Activated T-cell treated with anti-CD3 and anti-CD28 coated beads for 24 hours (primary cell): ENCODE results near the gene STRA8.
"Not testable (repeated sequence)": the region's sequence is repeated elsewhere in the genome, so short reads cannot be mapped to it uniquely, and the experiment has no call there.

Experiments used
- DNase-seq: peaks from one replicate; pipeline ENCODE4 v3.0.0-alpha.2; 2020; ENCODE audit warnings: low read depth

The STRA8 gene

GRCh38 chr7:135204876-135205275, 28.8 kb upstream of the STRA8 start:
- no peak for DNase-seq

GRCh38 chr7:135205850-135206249, 27.8 kb upstream of the STRA8 start:
- no peak for DNase-seq

- no peak for DNase-seq
These were observed 26.7 kb upstream of the STRA8 start for GRCh38 chr7:135206941-135207391.

GRCh38 chr7:135207406-135208101, 26.1 kb upstream of the STRA8 start:
- no peak for DNase-seq

GRCh38 chr7:135208102-135208793, 25.4 kb upstream of the STRA8 start:
- no peak for DNase-seq

DNA sequence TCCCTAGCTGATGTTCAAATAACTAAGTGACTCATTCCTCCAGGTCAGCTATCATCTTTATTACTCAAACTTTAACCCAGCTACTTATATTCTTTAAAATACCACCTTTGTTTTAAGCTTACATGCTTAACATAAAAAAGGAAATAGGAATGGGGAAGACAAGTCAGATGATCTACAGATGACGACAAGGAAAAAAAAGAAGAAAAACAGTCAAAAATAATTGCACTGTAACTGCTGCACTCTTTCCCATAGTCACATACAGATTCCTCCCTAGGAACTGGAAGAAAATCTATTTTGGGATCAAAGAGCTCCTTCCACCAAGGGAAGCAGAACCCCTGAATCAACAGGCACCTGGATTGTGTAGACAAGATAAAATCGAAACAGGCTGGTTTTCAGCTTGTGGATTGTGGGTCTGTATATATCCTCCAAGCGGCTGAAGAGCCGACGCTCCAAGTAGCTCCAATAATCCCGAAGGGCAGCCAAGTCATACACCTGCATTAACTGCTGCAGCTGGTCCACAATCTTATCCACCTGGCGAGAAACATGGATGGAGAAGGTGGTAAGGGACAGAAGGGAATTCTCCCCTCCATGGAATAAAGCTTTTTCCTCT, 24.3 kb upstream of the STRA8 start:
- no peak for DNase-seq

GRCh38 chr7:135210888-135211178, 22.8 kb upstream of the STRA8 start:
- peak; percentile 15 for DNase-seq

DNA sequence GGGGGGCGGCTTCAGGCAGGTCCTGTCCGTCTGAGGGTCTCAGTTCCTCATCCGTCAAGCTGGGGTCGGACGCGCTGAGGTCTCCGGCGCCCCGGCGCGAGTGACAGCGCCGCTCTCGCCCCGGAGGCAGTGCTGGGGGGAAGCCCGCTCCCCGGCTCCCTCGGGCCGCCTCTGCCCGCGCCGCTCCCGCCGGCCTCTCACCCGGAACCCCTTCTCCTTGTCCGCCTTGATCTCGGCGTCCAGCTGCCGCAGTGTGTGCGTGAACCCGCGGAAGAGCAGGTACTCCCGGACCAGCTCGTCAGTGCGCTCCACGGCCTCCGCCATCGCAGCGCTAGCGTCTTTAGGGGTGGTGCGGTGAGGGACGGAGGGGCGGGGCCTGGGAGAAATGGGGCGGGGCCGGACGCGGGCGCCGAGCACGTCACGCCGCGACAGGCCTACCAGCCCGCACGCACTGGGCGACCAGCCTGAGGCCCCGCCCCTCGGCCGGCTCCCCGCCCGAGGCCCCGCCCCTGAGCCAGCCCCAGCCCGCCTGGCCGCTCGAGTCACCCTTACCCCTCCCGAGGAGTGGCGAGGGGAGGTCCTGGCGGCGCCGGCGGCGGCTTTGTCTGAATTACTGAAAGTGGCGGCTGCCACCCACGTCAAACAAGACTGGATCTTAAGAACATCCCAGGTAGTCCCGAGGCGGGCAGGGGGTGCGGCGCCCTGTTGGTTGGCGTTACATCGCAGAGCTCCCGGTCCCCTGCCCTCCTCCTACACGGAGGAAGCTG, 22.3 kb upstream of the STRA8 start, which contains the start of gene WDR91:
WDR91 (minus strand) TSS at position 348 of the 767 bp plus-strand sequence; CDS start at position 324, 24 bp downstream.
- DNase-seq = peak; percentile 97

DNA sequence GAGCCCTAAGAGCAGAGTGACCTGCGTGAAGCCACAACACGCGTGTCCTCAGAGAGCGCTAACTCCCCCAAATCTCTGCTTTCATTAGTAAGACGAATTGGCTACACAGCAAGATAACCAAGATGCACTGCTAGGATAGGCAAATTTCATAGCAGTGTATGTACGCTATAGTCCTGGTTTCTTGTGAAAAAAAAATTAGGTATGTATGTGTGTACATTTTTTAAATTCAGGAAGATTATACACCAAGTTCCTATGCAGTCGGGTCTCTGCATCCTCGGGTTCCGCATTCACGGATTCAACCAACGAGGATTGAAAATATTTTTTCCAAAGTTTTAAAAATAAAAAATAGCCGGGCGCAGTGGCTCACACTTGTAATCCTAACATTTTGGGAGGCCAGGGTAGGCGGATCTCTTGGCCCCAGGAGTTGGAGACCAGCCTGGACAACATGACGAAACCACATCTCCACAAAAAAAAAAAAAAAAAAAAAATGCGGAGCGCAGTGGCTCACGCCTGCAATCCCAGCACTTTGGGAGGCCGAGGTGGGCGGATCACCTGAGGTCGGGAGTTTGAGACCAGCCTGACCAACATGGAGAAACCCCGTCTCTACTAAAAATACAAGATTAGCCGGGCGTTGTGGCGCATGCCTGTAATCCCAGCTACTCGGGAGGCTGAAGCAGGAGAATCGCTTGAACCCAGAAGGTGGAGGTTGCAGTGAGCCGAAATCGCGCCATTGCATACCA, 21.5 kb upstream of the STRA8 start:
- DNase-seq = not testable (repeated sequence)

DNA sequence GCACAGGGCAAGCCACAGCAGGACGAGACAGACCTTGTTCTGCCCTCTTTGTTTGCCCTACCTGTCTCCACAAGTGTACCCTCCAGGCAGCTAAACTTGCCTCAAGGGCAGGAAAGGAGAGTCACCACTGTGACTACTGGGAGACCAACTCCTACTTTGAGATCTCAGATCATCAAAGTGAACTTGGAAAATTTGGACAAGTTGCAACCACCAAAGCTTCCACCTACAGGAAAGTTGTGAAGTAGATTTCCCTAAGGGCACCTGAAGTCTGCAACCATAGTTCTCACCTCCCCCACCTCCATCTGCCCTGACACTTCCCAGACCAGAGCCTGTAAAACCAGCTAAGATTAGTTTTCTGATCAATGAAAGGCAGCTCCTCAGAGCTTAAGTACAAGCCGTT, 19.8 kb upstream of the STRA8 start:
- no peak for DNase-seq

DNA sequence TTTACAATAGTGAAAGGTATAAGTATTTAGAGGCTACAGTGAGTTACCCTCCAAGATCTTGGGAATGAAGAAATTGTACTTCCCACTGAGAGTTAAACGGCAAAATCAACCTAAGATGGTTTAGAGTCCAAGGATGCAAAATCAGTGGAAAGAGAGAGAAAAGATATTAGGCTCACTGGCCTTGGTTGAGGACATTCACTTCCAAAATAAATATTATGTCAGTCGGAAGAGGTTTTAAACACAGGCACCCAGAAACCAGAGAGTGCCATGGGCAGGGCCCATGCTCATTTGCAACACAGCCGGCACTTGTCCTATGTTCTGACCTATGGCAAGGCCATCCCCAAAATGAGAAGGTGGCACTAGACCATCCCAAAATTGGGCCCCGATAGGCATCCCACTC, 18.5 kb upstream of the STRA8 start:
- DNase-seq = no peak

GRCh38 chr7:135215698-135216097, 17.9 kb upstream of the STRA8 start:
- DNase-seq = no peak

DNA sequence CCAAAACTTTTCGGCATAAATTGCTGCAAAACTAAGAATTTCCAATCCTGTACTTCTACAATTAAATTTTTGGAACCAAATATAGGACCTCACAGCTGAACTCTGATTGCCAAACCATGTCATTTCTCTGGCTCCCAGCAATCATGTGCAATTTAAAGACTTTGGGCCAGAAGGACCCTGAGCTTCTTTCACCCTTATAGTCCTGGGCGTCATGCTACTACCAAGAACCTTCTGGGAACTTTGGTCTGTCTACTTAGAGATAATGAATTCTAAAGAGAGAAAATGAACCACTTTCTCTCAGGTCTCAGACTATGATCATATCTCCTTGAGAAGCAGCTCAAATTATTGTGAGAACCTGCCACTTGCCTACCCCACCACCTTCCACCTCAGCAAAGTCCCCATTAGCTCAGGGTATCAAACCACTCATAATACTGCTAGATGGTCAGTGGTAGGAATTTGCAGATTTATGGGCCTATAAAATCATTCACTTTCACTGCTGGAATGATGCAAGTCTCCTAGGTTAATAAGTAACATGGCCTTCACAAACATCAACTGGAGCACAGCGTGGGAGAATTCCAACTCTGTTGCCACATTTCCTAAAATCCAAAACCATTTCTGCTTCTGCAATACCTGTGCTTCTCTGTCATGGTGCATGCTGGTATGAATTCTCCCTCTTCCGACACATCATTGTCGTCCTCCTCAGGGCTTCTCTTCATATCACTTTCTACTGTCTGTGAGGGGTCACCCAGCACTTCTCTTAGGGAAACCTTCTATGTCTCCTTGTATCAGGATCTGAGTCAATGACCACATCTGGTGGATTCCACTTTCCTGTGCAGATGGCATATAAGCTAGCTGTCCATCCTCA, 15.8 kb upstream of the STRA8 start:
- DNase-seq = no peak

DNA sequence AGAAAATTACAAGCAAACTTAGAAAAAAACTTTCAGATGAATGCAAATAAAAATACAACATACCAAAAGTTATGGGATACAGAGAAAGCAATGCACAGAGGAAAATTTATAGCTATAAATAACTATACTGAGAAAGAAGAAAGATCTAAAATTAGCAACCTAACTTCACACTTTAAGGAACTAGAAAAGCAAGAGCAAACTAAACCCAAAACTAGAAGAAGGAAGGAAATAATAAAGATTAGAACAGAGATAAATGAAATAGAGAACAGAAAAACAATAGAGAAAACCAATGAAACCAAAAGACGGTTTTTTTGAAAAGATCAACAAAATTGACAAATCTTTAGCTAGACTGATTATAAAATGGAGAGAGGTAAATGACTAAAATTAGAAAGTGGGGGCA, 9.6 kb upstream of the STRA8 start:
- DNase-seq = no peak

GRCh38 chr7:135231686-135232085, 2.0 kb upstream of the STRA8 start:
- DNase-seq = no peak

DNA sequence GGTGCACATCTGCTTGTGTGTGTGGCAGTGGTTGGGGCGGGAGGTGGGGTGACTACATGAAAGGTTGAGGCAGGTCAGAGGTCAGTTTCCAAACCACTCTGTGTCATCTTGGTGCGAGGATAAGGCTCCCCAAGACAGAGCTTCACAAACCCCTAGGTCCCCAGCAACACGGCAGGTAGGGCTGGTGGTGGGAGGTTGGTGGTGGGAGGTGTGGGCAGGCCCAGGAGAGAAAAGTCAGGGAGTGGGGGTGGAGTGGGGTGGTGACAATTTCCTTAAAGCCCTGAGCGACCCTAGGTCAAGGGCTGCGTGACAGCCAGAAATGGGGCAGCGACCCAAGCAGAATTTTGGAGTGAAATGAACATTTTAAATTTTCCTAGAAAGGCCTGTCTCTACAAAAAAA, 1.6 kb upstream of the STRA8 start:
- DNase-seq = no peak

DNA sequence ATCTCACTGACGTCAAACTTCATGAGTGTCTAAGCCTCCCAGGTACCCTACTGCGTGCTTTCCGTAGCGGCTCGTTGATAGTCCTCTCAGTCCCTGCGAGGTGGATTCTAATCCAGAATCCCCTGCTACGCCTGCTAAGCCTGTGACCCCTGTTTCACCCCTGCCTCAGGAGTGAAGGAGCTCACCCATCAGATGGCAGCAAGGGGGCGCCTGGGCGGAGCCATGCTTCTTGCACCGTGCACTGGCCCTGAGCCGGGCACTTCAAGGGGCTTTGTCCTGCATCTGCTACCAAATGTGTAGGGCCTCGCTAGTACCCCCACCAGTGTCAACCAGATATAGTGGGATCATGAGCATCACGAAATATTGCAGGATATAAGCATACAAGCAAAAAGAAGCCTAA, 918 bp upstream of the STRA8 start:
- no peak for DNase-seq

DNA sequence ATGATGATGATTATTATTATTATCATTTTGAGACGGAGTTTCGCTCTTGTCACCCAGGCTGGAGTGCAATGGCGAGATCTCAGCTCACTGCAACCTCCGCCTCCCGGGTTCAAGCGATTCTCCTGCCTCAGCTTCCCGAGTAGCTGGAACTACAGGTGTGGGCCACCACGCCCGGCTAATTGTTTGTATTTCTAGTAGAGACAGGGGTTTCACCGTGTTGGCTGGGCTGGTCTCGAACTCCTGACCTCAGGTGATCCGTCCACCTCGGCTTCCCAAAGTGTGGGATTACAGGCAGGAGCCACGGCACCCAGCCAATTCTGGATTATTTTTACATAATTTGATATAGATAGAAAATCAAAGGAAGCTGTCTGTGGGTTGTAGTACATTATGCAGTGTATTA, 457 bp downstream of the STRA8 start:
- not testable (repeated sequence) for DNase-seq

GRCh38 chr7:135234727-135235126, 1.1 kb downstream of the STRA8 start:
- DNase-seq = no peak

DNA sequence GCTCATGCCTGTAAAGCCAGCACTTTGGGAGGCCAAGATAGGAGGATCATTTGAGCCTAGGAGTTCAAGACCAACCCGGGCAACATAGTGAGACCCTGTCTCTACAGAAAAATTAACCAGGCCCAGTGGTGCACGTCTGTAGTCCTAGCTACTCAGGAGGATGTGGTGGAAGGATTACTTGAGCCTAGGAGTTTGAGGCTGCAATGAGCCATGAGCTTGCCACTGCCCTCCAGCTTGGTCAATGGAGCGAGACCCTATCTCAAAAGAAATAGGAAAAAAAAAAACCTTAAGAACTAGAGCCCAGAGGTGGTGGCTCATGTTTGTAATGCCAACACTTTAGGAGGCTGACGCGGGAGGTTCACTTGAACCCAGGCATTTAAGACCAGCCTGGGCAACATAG, 2.2 kb downstream of the STRA8 start:
- DNase-seq = no peak

DNA sequence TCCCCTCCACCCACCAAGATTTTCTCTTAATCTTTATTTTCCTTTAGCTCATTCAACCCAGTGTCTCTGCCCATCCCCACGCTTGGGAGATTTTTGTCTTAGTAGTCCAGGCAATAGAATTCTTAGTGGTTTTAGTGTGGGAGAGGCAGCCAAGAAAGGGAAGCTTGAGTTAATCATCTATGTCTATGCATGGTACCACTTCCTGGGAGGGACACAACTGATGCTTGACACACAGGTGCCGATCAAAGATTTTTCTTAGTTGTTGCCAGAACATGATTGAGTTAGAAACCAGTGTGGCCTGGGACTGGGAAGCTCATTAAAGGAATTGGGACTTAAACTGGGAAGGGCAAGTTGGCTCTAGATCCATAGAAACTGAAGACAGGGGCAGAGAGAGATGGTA, 3.1 kb downstream of the STRA8 start:
- no peak for DNase-seq
